ENCODE results near the gene C4orf50.

Gene C4orf50

GRCh38 chr4:6044276-6044675 is 26.0 kb upstream of the C4orf50 start:
- no peak overlapping the region for H3K4me3 ChIP-seq (ENCODE audit: low read length)
- no peak for DNase-seq (ENCODE audit: low read depth)
- TF ChIP-seq CTCF (IDR thresholded peaks at IDR 0.05; ENCODE audit: insufficient read depth, low read depth, low read length, missing control alignments), result no peak

DNA sequence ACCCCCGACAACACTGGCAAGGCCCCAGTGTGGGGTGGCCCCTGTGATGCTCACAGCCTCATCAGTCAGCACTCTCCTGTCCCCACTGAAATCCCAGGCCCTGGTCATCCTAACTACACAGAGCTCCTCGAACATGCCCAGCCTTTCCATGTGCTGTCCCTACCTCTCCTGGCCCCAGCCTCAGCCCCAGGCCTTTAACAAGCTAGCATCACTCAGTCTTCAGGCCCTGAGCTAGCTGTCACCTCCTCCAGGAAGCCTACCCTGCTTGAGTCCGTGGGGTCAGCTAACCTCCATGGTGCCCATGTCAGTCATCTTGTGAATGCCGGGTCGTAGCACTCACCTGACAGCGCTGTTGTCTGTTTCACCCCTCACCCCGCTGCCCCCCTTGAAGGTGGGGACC is 25.6 kb upstream of the C4orf50 start:
- H3K4me3 ChIP-seq (ENCODE audit: low read length), result no peak overlapping the region
- TF ChIP-seq CTCF (IDR thresholded peaks at IDR 0.05; ENCODE audit: insufficient read depth, low read depth, low read length, missing control alignments), result no peak
- no peak for DNase-seq (ENCODE audit: low read depth)

GRCh38 chr4:6043188-6043587 is 25.0 kb upstream of the C4orf50 start:
- no peak for DNase-seq (ENCODE audit: low read depth)
- H3K4me3 ChIP-seq (ENCODE audit: low read length), result no peak overlapping the region
- TF ChIP-seq CTCF (IDR thresholded peaks at IDR 0.05; ENCODE audit: insufficient read depth, low read depth, low read length, missing control alignments), result no peak

- DNase-seq (ENCODE audit: low read depth), result no peak
- H3K4me3 ChIP-seq (ENCODE audit: low read length), result no peak overlapping the region
- no peak for TF ChIP-seq CTCF (IDR thresholded peaks at IDR 0.05; ENCODE audit: insufficient read depth, low read depth, low read length, missing control alignments)
Observed at GRCh38 chr4:6042293-6043063, 24.2 kb upstream of the C4orf50 start.

GRCh38 chr4:6041800-6042199 is 23.6 kb upstream of the C4orf50 start:
- no peak overlapping the region for H3K4me3 ChIP-seq (ENCODE audit: low read length)
- DNase-seq (ENCODE audit: low read depth), result no peak
- TF ChIP-seq CTCF (IDR thresholded peaks at IDR 0.05; ENCODE audit: insufficient read depth, low read depth, low read length, missing control alignments), result no peak

GRCh38 chr4:6038711-6039110 is 20.5 kb upstream of the C4orf50 start:
- no peak for TF ChIP-seq CTCF (IDR thresholded peaks at IDR 0.05; ENCODE audit: insufficient read depth, low read depth, low read length, missing control alignments)
- no peak overlapping the region for H3K4me3 ChIP-seq (ENCODE audit: low read length)

DNA sequence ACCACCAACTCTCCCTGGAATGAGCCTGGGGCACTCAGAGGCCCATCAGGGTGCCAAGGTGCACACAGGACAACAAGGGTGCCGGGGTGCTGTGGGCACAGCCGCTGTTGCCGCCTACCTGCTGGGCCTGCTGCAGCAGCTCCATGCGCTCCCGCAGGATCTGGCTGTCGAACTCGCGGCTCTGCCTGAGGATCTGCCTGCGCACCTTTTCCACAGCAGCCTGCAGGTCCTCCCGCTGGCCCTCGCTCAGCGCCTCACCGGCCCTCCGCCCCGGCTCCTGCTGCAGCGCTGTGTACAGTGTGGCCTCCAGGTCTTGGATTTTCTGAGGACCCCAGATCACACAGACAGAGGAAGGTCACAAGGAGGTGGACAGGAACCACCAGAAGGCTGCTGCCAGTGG is 17.6 kb upstream of the C4orf50 start:
- no peak for TF ChIP-seq CTCF (IDR thresholded peaks at IDR 0.05; ENCODE audit: insufficient read depth, low read depth, low read length, missing control alignments)
- H3K4me3 ChIP-seq (ENCODE audit: low read length), result no peak overlapping the region
- DNase-seq (ENCODE audit: low read depth), result no peak

More at GRCh38 chr4:6038711-6039110, 20.5 kb upstream of the C4orf50 start:
- no peak for DNase-seq (ENCODE audit: low read depth)

Measured in epithelial cell of esophagus (primary cell).